Fibroblast of lung (primary cell): ENCODE results near the gene LSM7.

Source experiments
- CTCF ChIP-seq, 2 donors: IDR thresholded peaks in 1 of 2; conservative IDR thresholded peaks in 1 of 2; 1 replicate in 1 of 2; 2 replicates in 1 of 2; pipeline ENCODE4 v1.5.1; 2011 to 2012; ENCODE audit warnings: low read length in 2 of 2, control low read depth in 1 of 2, inconsistent platforms in 1 of 2, low read depth in 1 of 2, mild to moderate bottlenecking in 1 of 2
- EZH2 ChIP-seq: IDR thresholded peaks from 2 replicates; pipeline ENCODE4 v1.5.1; 2012; ENCODE audit warnings: low read length, control low read depth, mild to moderate bottlenecking; ENCODE audit errors: missing control alignments

- TF ChIP-seq CTCF (conservative IDR thresholded peaks at IDR 0.05 in 1 of 2, IDR thresholded peaks at IDR 0.05 in 1 of 2; ENCODE audit: low read depth in 1 of 2, low read length in 2 of 2) (no peak), EZH2 (no peak)
Measured at GRCh38 chr19:2308114-2308556, 20.3 kb downstream of the LSM7 start, which contains the start of gene LINGO3.
